G401 (cell line): ENCODE measurements around the gene CRABP1. TPM values are rescaled to one million over a fixed set of nuclear protein-coding genes. Genes with fewer than 3 reads are reported as not detected.

Source experiments
- DNase-seq: peaks from one replicate; pipeline ENCODE4 v3.0.0-alpha.2; 2015; ENCODE audit warnings: low spot score
- in situ Hi-C: cut with HindIII; loops from 2 replicates; pipeline ENCODE4 v1.10.0; 2016; ENCODE audit warnings: low sequenced_read_pairs, mixed read lengths
- total RNA-seq: library from RNA; depleted of rRNA; stranded (reverse); fragments of >200 nt; shearing (Covaris generic); gene quantifications from 2 replicates; pipeline ENCODE4 v1.2.3, GENCODE V29; 2014; rRNA removed

CRABP1 gene
- total RNA-seq, 1 experiment from 2014 or later = not detected

DNA sequence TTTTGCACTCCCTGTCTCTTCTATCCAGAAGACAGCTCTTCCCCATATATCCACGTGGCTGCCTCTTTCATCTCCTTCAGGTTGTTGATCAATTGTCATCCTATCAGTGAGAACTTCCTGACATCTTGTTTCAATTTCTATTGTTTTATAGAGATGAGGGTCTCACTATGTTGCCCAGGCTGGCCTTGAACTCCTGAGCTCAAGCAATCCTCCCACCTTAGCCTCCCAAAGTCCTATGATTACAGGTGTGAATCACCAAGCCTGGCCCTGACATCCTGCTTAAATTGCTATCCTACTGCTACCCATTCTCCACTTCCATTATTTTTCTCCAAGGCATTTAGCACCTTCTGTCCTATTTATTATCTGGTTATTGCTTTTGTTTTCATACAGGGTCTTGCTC, 53.0 kb downstream of the CRABP1 start:
- DNase-seq = no peak
- in situ Hi-C loops = no loop called here

DNA sequence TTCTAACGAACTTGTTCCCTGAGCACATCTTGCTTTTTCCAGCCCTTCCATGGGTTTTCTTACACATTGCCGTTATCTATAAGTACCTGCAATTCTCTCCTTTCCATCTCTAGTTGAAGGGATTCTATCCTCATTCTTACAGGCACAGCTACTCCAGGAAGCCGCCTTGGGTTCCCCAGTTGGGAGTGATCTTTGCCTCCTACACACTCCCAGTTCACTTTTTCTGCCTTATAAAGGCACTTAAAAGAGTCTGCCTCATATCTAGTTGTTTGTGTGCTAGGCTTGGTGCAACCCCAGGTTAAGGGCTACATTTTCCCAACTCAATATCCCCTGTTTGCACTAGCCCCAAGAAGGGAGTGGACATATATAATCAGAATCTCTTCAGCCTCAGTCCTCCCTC, 53.9 kb downstream of the CRABP1 start:
- in situ Hi-C loops = no loop called here
- DNase-seq = no peak

DNA sequence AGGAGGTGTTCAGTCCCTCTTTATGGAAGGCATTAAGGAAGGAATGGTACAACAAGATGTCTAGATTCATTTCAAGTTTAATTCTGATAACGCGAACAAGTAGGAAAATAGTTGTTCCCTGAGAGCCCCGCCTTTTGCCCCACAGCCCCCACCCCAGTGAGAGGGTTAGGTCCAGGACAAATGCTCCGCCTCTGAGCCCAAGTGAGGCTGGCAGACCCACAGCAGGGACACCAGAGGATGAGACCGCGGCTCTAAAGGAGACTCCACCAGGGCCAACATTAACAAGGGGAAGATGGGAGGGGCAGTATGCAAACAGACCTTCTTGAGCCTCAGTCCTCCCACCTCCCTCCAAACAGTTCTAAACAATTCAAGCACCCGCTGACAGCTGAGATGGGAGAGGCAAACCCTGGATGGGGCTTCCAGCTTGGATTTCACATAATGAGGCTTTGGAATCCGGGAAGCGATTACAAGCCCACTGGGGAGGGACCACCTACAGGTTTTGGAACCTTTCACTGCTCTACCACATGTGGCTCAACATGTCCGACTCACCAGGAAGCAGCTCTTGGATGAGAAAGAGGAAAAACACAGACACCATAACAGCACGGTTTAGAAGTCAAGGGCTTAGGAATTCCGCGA, 54.9 kb downstream of the CRABP1 start:
- DNase-seq = no peak
- in situ Hi-C loops = no loop called here

DNA sequence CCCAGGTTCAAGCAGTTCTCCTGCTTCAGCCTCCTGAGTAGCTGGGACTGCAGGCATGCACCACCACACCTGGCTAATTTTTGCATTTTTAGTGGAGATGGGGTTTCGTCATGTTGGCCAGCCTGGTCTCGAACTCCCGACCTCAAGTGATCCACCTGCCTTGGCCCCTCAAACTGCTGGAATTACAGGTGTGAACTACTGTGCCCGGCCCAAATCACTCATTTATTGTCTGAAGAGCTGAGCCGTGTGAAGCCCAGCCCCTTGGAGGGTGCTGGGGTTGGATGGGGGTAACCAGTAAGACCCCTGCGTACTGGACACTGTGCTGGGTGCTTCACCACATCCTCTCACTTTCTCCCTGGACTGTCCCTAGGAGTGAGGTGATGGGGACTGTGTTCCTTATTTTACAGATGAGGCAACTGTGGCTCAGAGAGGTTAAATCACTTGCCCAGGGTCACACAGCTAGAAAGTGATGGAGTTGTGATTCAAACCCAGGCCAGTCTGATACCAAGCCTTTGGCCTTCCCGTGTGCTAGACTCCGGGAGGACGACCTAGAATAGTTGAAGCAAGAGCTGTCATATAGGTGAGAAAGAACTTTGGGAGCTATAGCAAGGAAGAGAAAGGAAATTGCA, 56.1 kb downstream of the CRABP1 start:
- no peak for DNase-seq
- in situ Hi-C loops = no loop called here

DNA sequence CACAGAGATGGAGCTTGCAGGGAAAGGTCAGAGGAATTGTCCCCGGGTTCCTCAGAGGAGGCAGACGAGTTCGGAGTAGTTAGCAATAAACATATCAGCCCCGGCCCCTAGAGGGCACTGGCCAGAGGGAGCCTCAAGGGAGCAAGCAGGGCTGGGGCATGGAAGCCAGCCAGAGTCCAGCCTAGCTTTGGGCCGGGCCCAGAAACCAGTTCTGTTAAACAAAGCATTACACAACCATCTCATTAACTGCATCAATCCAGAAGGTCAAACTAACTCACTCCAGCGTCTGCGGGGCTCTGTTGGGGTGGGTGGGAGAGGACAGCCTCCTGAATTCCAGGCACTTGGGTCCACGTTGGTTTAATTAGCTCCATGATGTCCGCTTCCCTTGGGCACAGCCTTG, 56.8 kb downstream of the CRABP1 start:
- in situ Hi-C loops = no loop called here
- DNase-seq = no peak

DNA sequence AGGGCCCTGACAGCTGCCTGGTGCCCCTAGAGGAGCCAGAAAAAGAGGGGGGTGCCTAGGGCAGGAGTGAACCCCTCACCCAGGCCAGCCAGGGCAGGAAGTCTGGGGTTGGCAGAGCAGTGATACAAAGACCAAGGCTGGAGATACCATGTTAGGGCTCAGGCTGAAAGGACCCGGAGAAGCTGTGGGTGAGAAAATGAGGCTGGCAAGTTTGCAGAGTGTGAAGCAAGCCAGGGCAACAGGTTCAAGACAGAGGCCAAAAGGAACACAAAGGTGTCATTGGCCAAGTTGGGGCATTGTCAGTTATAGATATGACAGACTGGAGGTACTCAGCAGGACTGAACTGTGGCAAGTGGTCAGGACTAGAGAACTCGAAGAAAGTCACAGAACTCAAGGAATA, 57.2 kb downstream of the CRABP1 start:
- no peak for DNase-seq
- in situ Hi-C loops = no loop called here

Other genes with a start within 250 kb of the CRABP1 start
- gene SH2D7, start 247.8 kb upstream of the CRABP1 start, total RNA-seq = not detected in 2 replicates
- gene CIB2, start 208.9 kb upstream of the CRABP1 start, total RNA-seq = 29.7 and 48.3 TPM in 2 replicates
- gene IDH3A, start 191.0 kb upstream of the CRABP1 start, total RNA-seq = 53.8 and 68.5 TPM in 2 replicates
- gene ACSBG1, start 105.8 kb upstream of the CRABP1 start, total RNA-seq = 9.9 and 17.3 TPM in 2 replicates
- not detected in 2 replicates for gene DNAJA4, start 75.8 kb upstream of the CRABP1 start, total RNA-seq
- gene SKIC8, start 40.7 kb upstream of the CRABP1 start, total RNA-seq = 484 and 486 TPM in 2 replicates
- 19.2 and 23.8 TPM in 2 replicates for gene IREB2, start 97.9 kb downstream of the CRABP1 start, total RNA-seq
- 5.3 and 13.9 TPM in 2 replicates for gene HYKK, start 167.2 kb downstream of the CRABP1 start, total RNA-seq
- 481 and 600 TPM in 2 replicates for gene PSMA4, start 200.1 kb downstream of the CRABP1 start, total RNA-seq
- gene CHRNA5, start 225.2 kb downstream of the CRABP1 start, total RNA-seq = 16.4 and 33.6 TPM in 2 replicates